RPMI7951 (cell line): ENCODE data around the gene VAMP1. TPM values are rescaled to one million over a fixed set of nuclear protein-coding genes. Genes with fewer than 3 reads are reported as not detected.

Source experiments
- DNase-seq: peaks from one replicate; pipeline ENCODE4 v3.0.0-alpha.2; 2012; ENCODE audit warnings: low read depth
- total RNA-seq: library from RNA; depleted of rRNA; stranded (reverse); fragments of >200 nt; shearing (Covaris generic); gene quantifications from 2 replicates; pipeline ENCODE4 v1.2.3, GENCODE V29; 2014; rRNA removed

The VAMP1 gene
- total RNA-seq, 1 experiment from 2014 or later = 4.1 TPM

- no peak for DNase-seq
Measured at GRCh38 chr12:6425590-6426531, 44.6 kb downstream of the VAMP1 start.

GRCh38 chr12:6424866-6425265 lies 45.6 kb downstream of the VAMP1 start:
- DNase-seq = no peak

GRCh38 chr12:6424008-6424347 lies 46.5 kb downstream of the VAMP1 start:
- no peak for DNase-seq

GRCh38 chr12:6423267-6424007 lies 47.0 kb downstream of the VAMP1 start:
- peak; percentile 84 for DNase-seq

GRCh38 chr12:6420364-6420763 lies 50.1 kb downstream of the VAMP1 start:
- no peak for DNase-seq

GRCh38 chr12:6418796-6419195 lies 51.7 kb downstream of the VAMP1 start:
- DNase-seq = no peak

GRCh38 chr12:6416596-6416995 lies 53.9 kb downstream of the VAMP1 start:
- no peak for DNase-seq

Other genes starting within 250 kb of the VAMP1 start
- gene PLEKHG6, start 160.0 kb downstream of the VAMP1 start, total RNA-seq = not detected in 2 replicates
- 91.2 and 124 TPM in 2 replicates for gene TNFRSF1A, start 128.6 kb downstream of the VAMP1 start, total RNA-seq
- gene SCNN1A, start 95.1 kb downstream of the VAMP1 start, total RNA-seq = not detected in 2 replicates
- gene LTBR, start 86.5 kb downstream of the VAMP1 start, total RNA-seq = 32.3 and 51.3 TPM in 2 replicates
- gene CD27, start 25.7 kb downstream of the VAMP1 start, total RNA-seq = not detected in 2 replicates
- 15.4 and 18.9 TPM in 2 replicates for gene TAPBPL, start 18.6 kb downstream of the VAMP1 start, total RNA-seq
- gene MRPL51, start 22.6 kb upstream of the VAMP1 start, total RNA-seq = 184 and 197 TPM in 2 replicates
- 92.1 and 106 TPM in 2 replicates for gene NCAPD2, start 23.4 kb upstream of the VAMP1 start, total RNA-seq
- 8,506 and 8,626 TPM in 2 replicates for gene GAPDH, start 63.8 kb upstream of the VAMP1 start, total RNA-seq
- 5.8 and 8.6 TPM in 2 replicates for gene IFFO1, start 85.4 kb upstream of the VAMP1 start, total RNA-seq
- gene NOP2, start 97.6 kb upstream of the VAMP1 start, total RNA-seq = 14.2 and 17.8 TPM in 2 replicates
- gene CHD4, start 136.7 kb upstream of the VAMP1 start, total RNA-seq = 167 and 180 TPM in 2 replicates
- gene LPAR5, start 165.3 kb upstream of the VAMP1 start, total RNA-seq = not detected in 2 replicates
- gene ACRBP, start 176.8 kb upstream of the VAMP1 start, total RNA-seq = 0.48 TPM in 1 of 2 replicates, not detected in the other
- gene ING4, start 192.4 kb upstream of the VAMP1 start, total RNA-seq = 32.7 and 33.3 TPM in 2 replicates
- gene ZNF384, start 218.7 kb upstream of the VAMP1 start, total RNA-seq = 13.7 and 18.0 TPM in 2 replicates
- 0.12 and 1.5 TPM in 2 replicates for gene PIANP, start 230.1 kb upstream of the VAMP1 start, total RNA-seq